Immature natural killer cell (primary cell): Measurements from ENCODE around the gene CLSTN2. TPM values are rescaled to one million over a fixed set of nuclear protein-coding genes. Genes with fewer than 3 reads are reported as not detected.

Experiments used
- DNase-seq, 3 donors: peaks; one replicate each; pipeline ENCODE4 v3.0.0; 2022; ENCODE audit warnings: mixed read lengths in 1 of 3
- H3K27ac Mint-ChIP-seq, 6 donors: one replicate each; pipeline ENCODE4 v1.8.0; 2020; ENCODE audit warnings: mixed read lengths in 6 of 6, mild to moderate bottlenecking in 5 of 6, inconsistent platforms in 4 of 6, moderate library complexity in 3 of 6
- H3K27me3 Mint-ChIP-seq, 3 donors: one replicate each; pipeline ENCODE4 v1.8.0; 2020 to 2021; ENCODE audit warnings: low read depth in 3 of 3, mild to moderate bottlenecking in 3 of 3, mixed read lengths in 3 of 3, moderate library complexity in 3 of 3, inconsistent platforms in 1 of 3
- H3K36me3 Mint-ChIP-seq, 3 donors: one replicate each; pipeline ENCODE4 v1.8.0; 2020; ENCODE audit warnings: mixed read lengths in 3 of 3, inconsistent platforms in 2 of 3, mild to moderate bottlenecking in 2 of 3
- H3K4me1 Mint-ChIP-seq, 2 donors: one replicate each; pipeline ENCODE4 v1.8.0; 2020; ENCODE audit warnings: inconsistent platforms in 2 of 2, mild to moderate bottlenecking in 2 of 2, mixed read lengths in 2 of 2, moderate library complexity in 1 of 2
- H3K4me3 Mint-ChIP-seq, 5 donors: one replicate each; pipeline ENCODE4 v1.8.0; 2020; ENCODE audit warnings: mild to moderate bottlenecking in 5 of 5, mixed read lengths in 5 of 5, inconsistent platforms in 3 of 5, moderate library complexity in 3 of 5
- H3K9me3 Mint-ChIP-seq, 6 donors: one replicate each; pipeline ENCODE4 v1.8.0; 2020; ENCODE audit warnings: mild to moderate bottlenecking in 6 of 6, mixed read lengths in 6 of 6, inconsistent platforms in 4 of 6, moderate library complexity in 3 of 6
- polyA plus RNA-seq, 3 donors: library from polyadenylated mRNA; unstranded; fragments of 300-500 nt; fragmentation: Illumina TruSeq; gene quantifications; one replicate each; pipeline ENCODE4 v1.2.3, GENCODE V29; 2021

The CLSTN2 gene
- polyA plus RNA-seq, 3 donors from 2014 or later = not detected

- Mint-ChIP-seq H3K27me3 (peaks cover 2 to 5% (median 2%) of the 10 kb centered on the region in 3 donors), H3K36me3 (no peaks in the 10 kb centered on the region), H3K4me1 (no peaks in the 10 kb centered on the region), H3K27ac (no peak overlapping the region), H3K4me3 (no peak overlapping the region), H3K9me3 (peaks cover 0 to 4% (median under 1%) of the 10 kb centered on the region in 6 donors)
- no peak for DNase-seq
Measured at GRCh38 chr3:139994891-139995290, 59.9 kb downstream of the CLSTN2 start.

- no peak for DNase-seq
- H3K4me1 Mint-ChIP-seq = no peaks in the 10 kb centered on the region
- no peaks in the 10 kb centered on the region for H3K36me3 Mint-ChIP-seq
- H3K27me3 Mint-ChIP-seq = peaks cover 1 to 3% (median 2%) of the 10 kb centered on the region in 3 donors
- peaks cover 0 to 3% (median 0%) of the 10 kb centered on the region in 6 donors for H3K9me3 Mint-ChIP-seq
- H3K4me3 Mint-ChIP-seq = no peak overlapping the region
- H3K27ac Mint-ChIP-seq = no peak overlapping the region
Measured at GRCh38 chr3:140004271-140004670, 69.3 kb downstream of the CLSTN2 start.

GRCh38 chr3:140006331-140006730 lies 71.3 kb downstream of the CLSTN2 start:
- peaks cover 0 to 3% (median 0%) of the 10 kb centered on the region in 6 donors for H3K9me3 Mint-ChIP-seq
- no peaks in the 10 kb centered on the region for H3K36me3 Mint-ChIP-seq
- H3K4me3 Mint-ChIP-seq = no peak overlapping the region

DNA sequence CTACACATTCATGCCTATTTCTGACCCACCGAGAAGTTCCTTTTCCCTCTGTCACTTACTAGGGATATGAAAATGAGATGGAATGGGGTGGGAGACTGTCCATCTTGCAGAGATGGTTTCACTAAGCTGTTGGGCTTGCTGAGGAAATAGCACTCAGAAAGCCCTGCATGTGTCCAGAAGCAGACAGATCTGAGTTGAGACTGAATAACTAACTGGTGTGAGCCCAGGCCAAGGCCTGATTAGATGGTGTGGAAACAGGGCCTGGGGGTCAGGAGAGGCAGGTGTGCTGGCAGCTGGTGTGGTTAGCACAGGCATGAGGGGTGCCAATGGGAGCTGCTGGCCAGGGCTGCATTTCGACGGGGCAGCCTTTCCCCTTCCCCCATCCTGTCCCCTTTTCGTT lies 72.1 kb downstream of the CLSTN2 start:
- no peak for DNase-seq
- no peak overlapping the region for H3K27ac Mint-ChIP-seq
- H3K27me3 Mint-ChIP-seq = peaks cover 2 to 8% (median 4%) of the 10 kb centered on the region in 3 donors
- no peaks in the 10 kb centered on the region for H3K4me1 Mint-ChIP-seq
- peaks cover 0 to 3% (median 0%) of the 10 kb centered on the region in 6 donors for H3K9me3 Mint-ChIP-seq
- H3K4me3 Mint-ChIP-seq = no peak overlapping the region
- H3K36me3 Mint-ChIP-seq = no peaks in the 10 kb centered on the region

More at GRCh38 chr3:140006331-140006730, 71.3 kb downstream of the CLSTN2 start:
- Mint-ChIP-seq H3K27ac (no peak overlapping the region), H3K4me1 (no peaks in the 10 kb centered on the region), H3K27me3 (peaks cover 2 to 6% (median 4%) of the 10 kb centered on the region in 3 donors)
- no peak for DNase-seq

DNA sequence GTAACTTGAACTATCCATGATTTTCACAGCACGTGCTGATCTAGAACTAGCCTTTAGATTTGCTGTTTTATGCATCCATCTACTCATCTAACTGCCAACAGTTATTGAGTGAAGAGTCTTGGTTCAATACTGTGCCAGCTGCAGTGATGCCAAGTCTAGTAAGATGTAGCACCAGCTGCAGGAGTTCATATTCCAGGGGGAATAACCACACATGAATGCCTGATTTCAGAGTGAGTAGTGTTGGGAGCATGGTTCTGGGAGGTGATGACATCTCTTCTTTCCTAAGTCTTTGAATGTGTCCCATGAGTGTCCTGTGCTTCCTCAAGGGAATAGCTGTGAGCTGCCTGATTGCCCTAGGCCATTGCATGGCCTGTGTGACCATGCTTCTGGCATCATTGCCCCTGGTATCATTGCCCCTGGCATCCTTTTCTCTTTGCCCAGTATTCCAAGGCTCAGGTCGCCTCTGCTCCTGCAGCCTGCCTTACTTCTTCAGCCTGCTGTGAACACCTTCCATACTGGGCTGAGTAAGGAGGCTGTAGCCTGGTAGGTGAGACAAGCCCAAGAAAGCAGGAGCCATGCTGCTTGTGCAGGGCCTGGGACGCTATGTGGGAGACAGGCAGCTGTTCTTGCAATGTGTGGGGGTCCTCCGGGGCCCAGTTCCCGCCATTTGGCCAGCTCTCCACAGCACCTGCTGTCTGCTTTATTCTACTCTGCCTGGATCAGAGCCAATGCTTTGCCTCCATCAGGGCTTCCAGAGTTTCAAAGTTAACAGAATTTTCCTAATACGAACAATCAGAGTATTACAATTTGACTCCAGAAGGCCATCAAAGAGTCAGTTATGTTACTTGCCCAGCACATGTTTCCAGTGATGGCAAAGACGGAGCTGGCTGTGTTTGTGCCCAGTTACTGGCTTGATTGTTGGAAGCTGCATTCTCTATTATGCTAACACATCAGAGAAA lies 73.2 kb downstream of the CLSTN2 start:
- no peak overlapping the region for H3K4me3 Mint-ChIP-seq
- no peak overlapping the region for H3K27ac Mint-ChIP-seq
- peaks cover 2 to 8% (median 4%) of the 10 kb centered on the region in 3 donors for H3K27me3 Mint-ChIP-seq
- DNase-seq = no peak
- H3K4me1 Mint-ChIP-seq = no peaks in the 10 kb centered on the region
- no peaks in the 10 kb centered on the region for H3K36me3 Mint-ChIP-seq
- H3K9me3 Mint-ChIP-seq = no peaks in the 10 kb centered on the region

DNA sequence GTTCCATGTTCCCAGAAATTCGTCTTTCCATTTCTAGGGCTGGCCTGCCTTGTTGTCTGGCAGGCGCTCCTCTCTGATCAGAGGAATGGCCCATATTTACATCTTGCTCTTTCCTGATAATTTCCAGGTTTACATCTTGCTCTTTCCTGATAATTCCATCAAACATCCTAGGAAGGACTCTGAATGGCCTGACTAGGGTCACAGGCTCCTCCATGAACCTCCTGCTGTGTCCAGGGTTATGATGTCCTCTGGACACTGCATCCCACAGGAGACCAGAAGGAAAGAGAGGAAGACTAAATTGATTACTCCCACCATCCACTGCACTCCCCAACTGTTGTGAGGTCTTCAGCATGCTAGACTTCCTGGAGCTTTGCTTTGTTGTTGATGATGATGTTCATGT lies 75.4 kb downstream of the CLSTN2 start:
- no peaks in the 10 kb centered on the region for H3K9me3 Mint-ChIP-seq
- no peaks in the 10 kb centered on the region for H3K36me3 Mint-ChIP-seq
- H3K27me3 Mint-ChIP-seq = peaks cover 2 to 8% (median 4%) of the 10 kb centered on the region in 3 donors
- H3K4me1 Mint-ChIP-seq = no peaks in the 10 kb centered on the region
- H3K27ac Mint-ChIP-seq = no peak overlapping the region
- H3K4me3 Mint-ChIP-seq = no peak overlapping the region
- DNase-seq = no peak

DNA sequence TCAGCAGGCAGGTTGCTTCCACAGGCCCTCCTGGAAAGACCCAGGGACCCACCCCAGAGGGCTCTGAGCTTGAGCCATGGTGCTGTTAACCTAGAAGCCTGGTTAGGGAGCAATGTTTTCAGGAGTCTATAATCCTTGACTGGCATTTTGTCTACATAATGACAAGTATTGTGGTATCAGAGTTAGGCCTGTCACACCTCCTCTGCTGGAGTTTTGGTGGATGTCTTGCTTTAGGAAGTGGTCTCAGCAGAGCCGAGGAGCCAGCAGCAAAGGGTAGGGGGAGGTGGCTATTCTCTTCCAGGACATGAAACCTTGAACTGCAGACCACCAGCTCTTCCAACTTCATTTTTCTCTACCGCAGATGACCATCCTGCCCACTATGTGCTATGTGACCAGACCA lies 76.1 kb downstream of the CLSTN2 start:
- peaks cover 2 to 8% (median 4%) of the 10 kb centered on the region in 3 donors for H3K27me3 Mint-ChIP-seq
- H3K36me3 Mint-ChIP-seq = no peaks in the 10 kb centered on the region
- DNase-seq = no peak

DNA sequence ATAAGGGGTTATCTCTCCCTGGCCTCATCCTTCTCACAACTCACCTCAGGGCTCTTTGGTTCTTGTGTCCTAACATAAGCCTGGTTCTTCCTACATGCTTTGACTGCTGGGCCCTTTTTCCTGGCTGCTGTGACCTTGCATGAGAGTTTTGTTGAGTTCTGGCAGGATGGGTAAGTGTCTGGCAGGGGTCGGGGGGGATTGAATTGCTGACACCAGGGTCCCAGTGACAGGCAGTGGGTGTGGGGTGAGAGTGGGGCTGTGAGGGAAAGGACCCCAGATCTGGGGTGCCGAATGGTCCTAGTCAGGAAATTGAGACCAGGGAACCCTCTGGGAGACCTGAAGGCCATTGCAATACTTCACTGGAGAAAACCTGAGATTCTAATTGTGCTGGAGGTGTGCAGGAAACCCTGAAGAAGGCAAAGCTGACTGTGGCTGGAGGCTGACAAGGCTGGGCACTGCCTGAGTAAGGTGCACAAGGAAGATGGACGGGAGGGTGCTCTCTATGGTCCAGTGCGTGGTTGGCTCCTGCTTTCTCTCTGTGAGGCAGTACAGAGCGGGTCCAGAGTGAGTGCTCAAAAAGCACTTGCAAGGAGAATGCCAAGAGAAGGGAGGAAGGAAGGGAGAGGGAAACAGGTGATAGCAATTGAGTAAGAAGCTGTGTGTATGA lies 76.8 kb downstream of the CLSTN2 start:
- H3K4me3 Mint-ChIP-seq = no peak overlapping the region
- no peaks in the 10 kb centered on the region for H3K36me3 Mint-ChIP-seq
- peaks cover 2 to 5% (median 4%) of the 10 kb centered on the region in 3 donors for H3K27me3 Mint-ChIP-seq
- no peaks in the 10 kb centered on the region for H3K9me3 Mint-ChIP-seq
- H3K27ac Mint-ChIP-seq = no peak overlapping the region
- H3K4me1 Mint-ChIP-seq = no peaks in the 10 kb centered on the region
- DNase-seq = no peak

More for the DNA sequence above, 76.1 kb downstream of the CLSTN2 start:
- Mint-ChIP-seq H3K4me1 (no peaks in the 10 kb centered on the region), H3K4me3 (no peak overlapping the region), H3K27ac (no peak overlapping the region), H3K9me3 (no peaks in the 10 kb centered on the region)

DNA sequence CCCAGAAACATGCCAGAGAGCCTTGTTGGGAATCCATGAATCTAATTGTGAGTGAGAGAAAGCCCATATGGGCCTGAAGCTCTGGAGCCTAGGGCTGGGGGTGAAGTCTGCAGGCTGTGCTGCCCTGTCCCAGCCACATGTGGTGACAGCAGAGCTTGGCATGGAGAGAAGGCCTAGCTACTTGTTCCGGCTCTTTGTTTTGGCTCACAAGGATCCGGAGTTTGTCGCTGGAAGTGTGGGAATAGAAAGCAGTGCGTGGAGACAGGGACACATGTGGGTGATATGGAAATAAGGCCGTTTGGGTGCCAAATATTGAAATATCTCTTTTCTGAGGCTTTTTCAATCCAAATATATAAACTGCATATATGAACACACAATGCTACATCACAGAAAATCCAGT lies 78.2 kb downstream of the CLSTN2 start:
- H3K27ac Mint-ChIP-seq = no peak overlapping the region
- H3K4me3 Mint-ChIP-seq = no peak overlapping the region
- H3K36me3 Mint-ChIP-seq = no peaks in the 10 kb centered on the region
- no peaks in the 10 kb centered on the region for H3K9me3 Mint-ChIP-seq
- no peaks in the 10 kb centered on the region for H3K4me1 Mint-ChIP-seq
- H3K27me3 Mint-ChIP-seq = peaks cover 2 to 5% (median 3%) of the 10 kb centered on the region in 3 donors
- no peak for DNase-seq

DNA sequence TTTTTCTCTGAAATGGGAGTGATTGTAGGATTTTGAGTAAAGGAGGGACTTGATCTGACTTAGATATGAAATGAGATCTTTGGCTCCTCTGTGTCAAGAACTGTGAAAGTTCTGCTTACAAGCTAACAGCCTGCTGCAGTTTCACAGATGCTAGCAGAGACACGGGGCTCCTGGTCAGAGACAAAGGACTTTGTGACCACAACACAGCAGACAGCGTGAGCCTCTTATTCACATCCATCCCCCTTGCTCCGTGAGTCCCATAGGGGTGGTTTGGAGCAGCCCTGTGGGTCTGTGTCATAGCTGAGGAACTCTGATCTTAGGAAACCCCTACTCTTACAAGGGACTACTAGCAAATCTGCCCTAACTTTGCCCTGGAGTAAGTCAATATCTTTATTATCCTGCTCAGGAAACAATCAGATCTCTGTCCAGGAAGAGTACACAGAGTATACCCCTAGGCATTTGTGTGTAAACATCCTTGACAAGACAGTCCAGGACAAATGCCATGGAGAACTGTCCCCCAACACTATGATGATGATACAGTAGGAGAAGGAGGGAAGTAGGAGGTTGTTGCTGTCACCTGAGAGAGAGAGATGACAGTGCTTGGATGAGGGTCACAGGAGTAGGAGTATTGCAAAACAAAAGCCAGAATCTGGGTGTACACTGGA lies 80.0 kb downstream of the CLSTN2 start:
- Mint-ChIP-seq H3K4me1 (no peaks in the 10 kb centered on the region), H3K4me3 (no peak overlapping the region), H3K9me3 (no peaks in the 10 kb centered on the region), H3K36me3 (no peaks in the 10 kb centered on the region), H3K27me3 (peaks cover 0 to 3% (median 2%) of the 10 kb centered on the region in 3 donors), H3K27ac (no peak overlapping the region)
- no peak for DNase-seq

GRCh38 chr3:140015741-140016140 lies 80.8 kb downstream of the CLSTN2 start:
- no peak overlapping the region for H3K4me3 Mint-ChIP-seq
- H3K9me3 Mint-ChIP-seq = no peaks in the 10 kb centered on the region
- no peaks in the 10 kb centered on the region for H3K36me3 Mint-ChIP-seq
- DNase-seq = no peak
- no peak overlapping the region for H3K27ac Mint-ChIP-seq
- no peaks in the 10 kb centered on the region for H3K4me1 Mint-ChIP-seq
- H3K27me3 Mint-ChIP-seq = peaks cover 0 to 1% (median 0%) of the 10 kb centered on the region in 3 donors

- no peaks in the 10 kb centered on the region for H3K4me1 Mint-ChIP-seq
- H3K4me3 Mint-ChIP-seq = no peak overlapping the region
- no peak overlapping the region for H3K27ac Mint-ChIP-seq
- DNase-seq = no peak
- H3K27me3 Mint-ChIP-seq = peaks cover 0 to 6% (median 0%) of the 10 kb centered on the region in 3 donors
- H3K36me3 Mint-ChIP-seq = no peaks in the 10 kb centered on the region
- H3K9me3 Mint-ChIP-seq = no peaks in the 10 kb centered on the region
Measured at GRCh38 chr3:140018556-140018955, 83.6 kb downstream of the CLSTN2 start.

DNA sequence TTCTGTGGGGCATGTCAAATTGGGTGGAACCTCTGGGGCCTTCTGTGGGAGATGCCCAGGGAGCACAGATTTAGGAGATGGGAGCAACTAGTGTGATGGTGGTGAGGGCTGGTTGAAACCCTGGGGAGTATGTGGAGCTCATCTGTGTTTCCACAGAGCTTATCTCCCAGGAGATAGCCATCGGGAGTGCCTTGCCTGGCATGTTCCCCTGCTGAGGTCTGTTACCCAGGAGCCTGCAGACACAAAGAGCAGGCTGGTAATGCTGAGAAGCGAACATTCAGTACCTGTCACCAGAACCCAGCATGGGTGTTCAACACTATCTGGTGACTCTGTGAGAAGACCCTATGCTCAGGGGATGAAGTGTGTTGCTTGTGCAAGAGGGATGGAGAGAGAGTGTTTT lies 85.0 kb downstream of the CLSTN2 start:
- Mint-ChIP-seq H3K36me3 (no peaks in the 10 kb centered on the region), H3K27me3 (peaks cover 0 to 6% (median 0%) of the 10 kb centered on the region in 3 donors), H3K27ac (no peak overlapping the region), H3K4me1 (no peaks in the 10 kb centered on the region), H3K4me3 (no peak overlapping the region), H3K9me3 (no peaks in the 10 kb centered on the region)
- no peak for DNase-seq

GRCh38 chr3:140020541-140020940 lies 85.6 kb downstream of the CLSTN2 start:
- H3K4me1 Mint-ChIP-seq = no peaks in the 10 kb centered on the region
- DNase-seq = no peak
- peaks cover 0 to 6% (median 0%) of the 10 kb centered on the region in 3 donors for H3K27me3 Mint-ChIP-seq
- H3K27ac Mint-ChIP-seq = no peak overlapping the region
- H3K4me3 Mint-ChIP-seq = no peak overlapping the region
- no peaks in the 10 kb centered on the region for H3K36me3 Mint-ChIP-seq
- peaks cover 0 to 1% (median 0%) of the 10 kb centered on the region in 6 donors for H3K9me3 Mint-ChIP-seq
